ENCODE results near the gene CSPG4.

The CSPG4 gene

DNA sequence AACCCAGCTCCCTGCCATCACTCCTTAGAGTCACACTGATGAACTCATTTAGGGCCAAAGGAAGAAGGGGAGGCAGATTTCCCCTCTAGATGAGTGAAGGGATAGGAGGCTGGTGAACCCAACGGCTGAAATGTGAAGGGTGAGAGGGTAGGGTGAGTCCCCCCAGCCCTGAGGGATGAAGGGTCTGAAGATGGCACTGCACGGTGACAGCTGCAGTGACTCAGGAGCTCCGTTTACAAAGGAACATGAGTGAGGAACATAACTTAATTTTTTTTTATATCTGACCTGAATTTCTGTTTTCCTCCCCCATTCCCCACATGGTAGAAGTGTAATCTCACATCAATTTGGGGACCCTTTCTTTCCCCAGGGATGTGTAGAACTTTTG, 50.9 kb downstream of the CSPG4 start:
- Histone ChIP-seq H3K4me2 (ENCODE audit: low read length) (no peak overlapping the region), H3K4me1 (ENCODE audit: control insufficient read depth, low read length) (no peaks in the 10 kb centered on the region), H3K9me2 (replicated peaks; ENCODE audit: control insufficient read depth, low read length) (no peaks in the 10 kb centered on the region), H3F3A (ENCODE audit: control insufficient read depth, insufficient read depth) (no peaks in the 10 kb centered on the region), H4K20me1 (ENCODE audit: control insufficient read depth, insufficient read depth, low read depth, low read length) (no peaks in the 10 kb centered on the region), H3K9me3 (ENCODE audit: control insufficient read depth, insufficient read depth, low read length) (no peaks in the 10 kb centered on the region), H3K27me3 (ENCODE audit: control insufficient read depth, low read length) (peaks cover 2% of the 10 kb centered on the region; the same call in 1 of the 2 replicates), H3K36me3 (ENCODE audit: control insufficient read depth, low read length) (no peaks in the 10 kb centered on the region), H3K79me2 (ENCODE audit: control insufficient read depth, low read length) (no peaks in the 10 kb centered on the region), H3K4me3 (ENCODE audit: low read length) (no peak overlapping the region), H3K27ac (ENCODE audit: low read depth, low read length) (no peak overlapping the region)
- TF ChIP-seq, protein P1, sequence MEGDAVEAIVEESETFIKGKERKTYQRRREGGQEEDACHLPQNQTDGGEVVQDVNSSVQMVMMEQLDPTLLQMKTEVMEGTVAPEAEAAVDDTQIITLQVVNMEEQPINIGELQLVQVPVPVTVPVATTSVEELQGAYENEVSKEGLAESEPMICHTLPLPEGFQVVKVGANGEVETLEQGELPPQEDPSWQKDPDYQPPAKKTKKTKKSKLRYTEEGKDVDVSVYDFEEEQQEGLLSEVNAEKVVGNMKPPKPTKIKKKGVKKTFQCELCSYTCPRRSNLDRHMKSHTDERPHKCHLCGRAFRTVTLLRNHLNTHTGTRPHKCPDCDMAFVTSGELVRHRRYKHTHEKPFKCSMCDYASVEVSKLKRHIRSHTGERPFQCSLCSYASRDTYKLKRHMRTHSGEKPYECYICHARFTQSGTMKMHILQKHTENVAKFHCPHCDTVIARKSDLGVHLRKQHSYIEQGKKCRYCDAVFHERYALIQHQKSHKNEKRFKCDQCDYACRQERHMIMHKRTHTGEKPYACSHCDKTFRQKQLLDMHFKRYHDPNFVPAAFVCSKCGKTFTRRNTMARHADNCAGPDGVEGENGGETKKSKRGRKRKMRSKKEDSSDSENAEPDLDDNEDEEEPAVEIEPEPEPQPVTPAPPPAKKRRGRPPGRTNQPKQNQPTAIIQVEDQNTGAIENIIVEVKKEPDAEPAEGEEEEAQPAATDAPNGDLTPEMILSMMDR (IDR thresholded peaks at IDR 0.05; ENCODE audit: low read depth, low read length, poor library complexity, severe bottlenecking): no peak
- no peak for TF ChIP-seq EZH2phosphoT487 (IDR thresholded peaks at IDR 0.05; ENCODE audit: borderline replicate concordance, low read length)

DNA sequence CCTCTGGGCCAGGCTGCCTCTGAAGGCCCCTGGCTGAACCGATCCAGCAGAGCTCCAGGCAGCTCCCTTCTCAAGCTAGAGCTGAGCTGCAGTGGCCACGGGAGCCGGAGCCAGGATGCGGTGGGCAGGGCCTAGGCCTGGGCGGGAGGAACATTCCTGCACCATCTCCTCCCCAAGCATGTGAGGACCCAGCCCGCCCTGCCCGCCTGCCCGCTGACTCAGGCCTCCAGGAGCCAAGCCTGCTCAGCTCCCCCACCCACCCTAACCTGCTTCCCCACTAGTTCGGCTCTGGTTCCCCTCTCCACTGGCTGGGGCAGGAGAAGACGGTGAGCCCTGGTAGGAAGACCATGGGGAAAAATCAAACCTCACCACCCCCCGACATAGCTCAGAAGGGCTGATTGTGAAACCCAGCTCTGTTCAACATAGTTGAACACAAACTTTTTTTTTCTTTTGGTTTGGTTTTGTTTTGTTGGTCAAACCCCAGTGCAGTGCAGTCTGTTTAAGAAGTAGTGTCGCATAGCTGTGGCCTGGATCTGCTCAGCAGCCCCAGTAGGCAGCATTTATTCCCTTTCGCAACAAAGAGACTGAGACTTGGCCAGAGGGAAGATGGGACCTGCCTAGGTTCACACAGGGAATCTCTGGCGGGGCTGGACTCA, 51.4 kb downstream of the CSPG4 start:
- Histone ChIP-seq H3K9me2 (replicated peaks; ENCODE audit: control insufficient read depth, low read length) (no peaks in the 10 kb centered on the region), H3K79me2 (ENCODE audit: control insufficient read depth, low read length) (no peaks in the 10 kb centered on the region), H3K36me3 (ENCODE audit: control insufficient read depth, low read length) (no peaks in the 10 kb centered on the region), H3K27me3 (ENCODE audit: control insufficient read depth, low read length) (peaks cover 2% of the 10 kb centered on the region; the same call in 1 of the 2 replicates), H3F3A (ENCODE audit: control insufficient read depth, insufficient read depth) (no peaks in the 10 kb centered on the region), H3K4me2 (ENCODE audit: low read length) (no peak overlapping the region), H3K9me3 (ENCODE audit: control insufficient read depth, insufficient read depth, low read length) (no peaks in the 10 kb centered on the region), H3K4me1 (ENCODE audit: control insufficient read depth, low read length) (no peaks in the 10 kb centered on the region), H3K4me3 (ENCODE audit: low read length) (no peak overlapping the region), H3K27ac (ENCODE audit: low read depth, low read length) (no peak overlapping the region), H4K20me1 (ENCODE audit: control insufficient read depth, insufficient read depth, low read depth, low read length) (no peaks in the 10 kb centered on the region)
- no peak for TF ChIP-seq EZH2phosphoT487 (IDR thresholded peaks at IDR 0.05; ENCODE audit: borderline replicate concordance, low read length)
- TF ChIP-seq, protein P1 (IDR thresholded peaks at IDR 0.05; ENCODE audit: low read depth, low read length, poor library complexity, severe bottlenecking): no peak

DNA sequence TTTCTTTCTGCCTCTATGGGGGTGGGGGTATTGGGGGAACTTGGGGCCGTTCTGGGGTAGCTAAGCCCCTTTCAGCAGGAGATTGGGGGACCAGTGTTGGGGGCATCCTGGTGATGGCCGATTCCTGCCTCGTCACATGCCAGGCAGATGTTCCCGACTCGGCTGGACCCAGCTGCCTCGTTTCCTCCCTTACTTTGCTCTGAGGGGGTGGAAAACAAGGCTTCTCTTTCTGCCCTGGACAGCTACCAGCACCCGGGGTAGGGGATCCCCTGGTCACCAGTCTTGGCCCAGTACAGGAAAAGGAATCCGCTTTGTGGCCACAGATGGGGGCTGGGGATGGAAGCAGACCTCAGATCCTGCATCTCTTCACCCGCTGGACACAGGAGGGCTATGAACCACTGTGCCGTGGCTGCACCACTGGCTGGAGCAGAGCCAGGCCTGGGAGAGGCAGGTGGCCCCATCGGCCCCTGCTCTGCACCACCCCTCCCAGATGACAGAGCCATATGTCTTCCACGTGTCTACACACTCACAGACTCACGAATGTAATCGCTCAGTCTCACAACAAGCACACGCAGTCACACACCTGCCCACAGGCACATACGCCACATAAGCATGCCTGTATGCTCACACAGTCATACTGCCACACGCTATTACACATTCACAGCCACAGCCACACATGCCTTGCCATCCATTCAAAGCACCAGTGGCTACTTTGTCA, 52.6 kb downstream of the CSPG4 start:
- no peak overlapping the region for H3K4me2 ChIP-seq (ENCODE audit: low read length)
- no peaks in the 10 kb centered on the region for H3K9me3 ChIP-seq (ENCODE audit: control insufficient read depth, insufficient read depth, low read length)
- no peak overlapping the region for H3K27ac ChIP-seq (ENCODE audit: low read depth, low read length)
- no peaks in the 10 kb centered on the region for H3K9me2 ChIP-seq (replicated peaks; ENCODE audit: control insufficient read depth, low read length)
- no peak overlapping the region for H3K4me3 ChIP-seq (ENCODE audit: low read length)
- H3K79me2 ChIP-seq (ENCODE audit: control insufficient read depth, low read length): no peaks in the 10 kb centered on the region
- H3K4me1 ChIP-seq (ENCODE audit: control insufficient read depth, low read length): no peaks in the 10 kb centered on the region
- no peaks in the 10 kb centered on the region for H4K20me1 ChIP-seq (ENCODE audit: control insufficient read depth, insufficient read depth, low read depth, low read length)
- no peaks in the 10 kb centered on the region for H3F3A ChIP-seq (ENCODE audit: control insufficient read depth, insufficient read depth)
- H3K36me3 ChIP-seq (ENCODE audit: control insufficient read depth, low read length): no peaks in the 10 kb centered on the region
- no peak for TF ChIP-seq EZH2phosphoT487 (IDR thresholded peaks at IDR 0.05; ENCODE audit: borderline replicate concordance, low read length)
- TF ChIP-seq, protein P1 (IDR thresholded peaks at IDR 0.05; ENCODE audit: low read depth, low read length, poor library complexity, severe bottlenecking): no peak
- H3K27me3 ChIP-seq (ENCODE audit: control insufficient read depth, low read length): peaks cover 2% of the 10 kb centered on the region; the same call in 1 of the 2 replicates
